Stimulated activated CD8-positive, alpha-beta memory T cell treated with anti-CD3 and anti-CD28 coated beads, Interleukin-7, amount 100 ng/mL, for 24 hours (primary cell): Measurements from ENCODE around the gene SLC1A7.

ENCODE experiments used
- DNase-seq: peaks from one replicate; pipeline ENCODE4 v3.0.0-alpha.2; 2020; ENCODE audit warnings: low read depth

SLC1A7 gene

GRCh38 chr1:53160924-53161378 lies 18.5 kb upstream of the SLC1A7 start:
- no peak for DNase-seq

- DNase-seq: no peak
These were observed 16.5 kb upstream of the SLC1A7 start for GRCh38 chr1:53158900-53159299.

GRCh38 chr1:53156783-53157182 lies 14.3 kb upstream of the SLC1A7 start:
- DNase-seq: no peak

DNA sequence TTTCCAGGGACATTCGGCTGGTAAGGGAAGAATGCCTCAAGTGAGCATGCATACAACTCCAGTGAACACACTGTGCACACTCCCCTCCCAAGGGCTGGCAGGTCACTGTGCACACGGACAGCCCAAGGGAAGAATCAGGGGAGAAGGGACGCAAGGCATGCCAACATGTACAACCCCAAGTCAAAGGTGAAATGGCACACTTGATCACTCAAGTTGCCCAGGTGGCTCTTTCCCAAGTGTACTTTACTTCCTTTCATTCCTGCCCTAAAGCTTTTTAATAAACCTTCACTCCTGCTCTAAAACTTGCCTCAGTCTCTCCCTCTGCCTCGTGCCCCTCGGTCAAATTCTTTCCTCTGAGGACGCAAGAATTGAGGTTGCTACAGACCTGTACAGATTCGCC lies 13.5 kb upstream of the SLC1A7 start:
- no peak for DNase-seq

DNA sequence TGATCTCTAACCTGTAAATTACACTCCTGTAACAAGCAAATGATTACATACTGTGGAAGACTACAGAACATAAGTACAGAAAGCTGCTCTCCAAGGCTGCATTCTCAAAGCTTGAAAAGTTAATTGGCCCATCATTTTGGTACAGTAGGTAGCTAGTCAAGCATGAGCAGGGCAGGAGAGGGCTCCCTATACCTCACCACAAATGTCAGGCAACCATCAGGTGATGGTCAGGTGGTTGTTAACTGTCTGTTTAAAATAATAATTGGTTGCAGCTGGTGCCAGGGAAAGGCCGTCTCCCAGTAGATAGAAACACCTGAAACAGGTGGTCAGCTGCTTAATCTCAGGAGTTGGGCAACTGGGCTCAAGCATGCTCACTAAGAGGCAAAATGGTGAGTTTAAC lies 13.1 kb upstream of the SLC1A7 start:
- DNase-seq: no peak

GRCh38 chr1:53154859-53155438 lies 12.5 kb upstream of the SLC1A7 start:
- DNase-seq: no peak

DNA sequence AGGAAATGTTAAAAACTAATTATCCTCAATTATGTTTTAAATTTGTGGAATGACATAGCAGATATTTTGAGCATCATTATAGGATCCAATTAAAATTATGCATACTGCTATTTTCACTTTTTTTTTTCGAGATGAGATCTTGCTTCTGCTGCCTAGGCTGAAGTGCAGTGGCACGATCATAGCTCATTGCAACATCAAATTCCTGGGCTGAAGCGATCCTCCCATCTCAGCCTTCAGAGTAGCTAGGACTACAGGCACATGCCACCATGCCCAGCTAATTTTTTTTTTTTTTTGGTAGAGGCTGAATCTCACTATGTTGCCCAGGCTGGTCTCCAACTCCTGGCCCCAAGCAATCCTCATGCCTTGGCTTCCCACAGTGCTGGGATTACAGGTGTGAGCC lies 11.3 kb upstream of the SLC1A7 start:
- no peak for DNase-seq

DNA sequence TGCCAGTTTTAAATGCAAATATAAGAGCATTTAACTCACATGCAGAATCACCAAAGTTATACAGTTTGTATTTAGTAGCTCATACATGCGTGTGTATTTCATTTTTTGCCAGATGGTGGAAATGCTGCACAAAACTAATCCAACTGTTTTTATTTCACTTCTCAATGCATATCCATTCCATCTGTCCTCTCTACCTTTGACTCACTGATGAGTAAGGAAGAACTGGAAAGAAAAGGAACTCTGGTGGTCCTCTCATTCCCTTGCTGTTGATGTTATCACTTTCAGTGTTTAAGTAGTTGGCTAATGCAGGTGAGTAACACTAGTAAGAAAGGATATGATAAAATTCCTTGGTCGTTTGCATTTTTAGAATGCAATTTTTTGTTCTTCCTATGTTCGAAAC lies 5.7 kb upstream of the SLC1A7 start:
- no peak for DNase-seq

GRCh38 chr1:53147174-53147573 lies 4.7 kb upstream of the SLC1A7 start:
- DNase-seq: no peak

- no peak for DNase-seq
These were observed 3.7 kb upstream of the SLC1A7 start for GRCh38 chr1:53145942-53146708.

- no peak for DNase-seq
These were observed 3.1 kb upstream of the SLC1A7 start for GRCh38 chr1:53145619-53145941.

GRCh38 chr1:53145051-53145600 lies 2.7 kb upstream of the SLC1A7 start:
- no peak for DNase-seq

DNA sequence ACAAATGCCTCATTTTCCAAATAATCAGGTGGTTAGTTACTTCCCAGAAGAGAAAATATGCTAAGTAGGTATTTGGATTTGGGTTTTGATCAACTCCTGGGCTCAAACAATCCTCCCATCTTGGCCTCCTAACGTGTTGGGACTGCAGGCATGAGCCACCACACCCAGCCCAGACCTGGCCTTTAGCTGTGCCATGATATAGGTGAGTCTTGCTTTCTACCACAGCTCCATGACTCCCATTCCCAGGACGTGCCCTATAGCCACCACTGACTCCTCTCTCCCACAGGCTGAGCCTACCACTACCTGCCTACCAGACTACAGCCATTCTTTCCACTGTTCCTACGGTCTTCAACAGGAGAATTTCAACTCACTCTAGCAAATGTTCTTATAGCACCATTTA lies 1.8 kb upstream of the SLC1A7 start:
- DNase-seq: no peak

GRCh38 chr1:53143527-53143926 lies 1.1 kb upstream of the SLC1A7 start:
- no peak for DNase-seq

DNA sequence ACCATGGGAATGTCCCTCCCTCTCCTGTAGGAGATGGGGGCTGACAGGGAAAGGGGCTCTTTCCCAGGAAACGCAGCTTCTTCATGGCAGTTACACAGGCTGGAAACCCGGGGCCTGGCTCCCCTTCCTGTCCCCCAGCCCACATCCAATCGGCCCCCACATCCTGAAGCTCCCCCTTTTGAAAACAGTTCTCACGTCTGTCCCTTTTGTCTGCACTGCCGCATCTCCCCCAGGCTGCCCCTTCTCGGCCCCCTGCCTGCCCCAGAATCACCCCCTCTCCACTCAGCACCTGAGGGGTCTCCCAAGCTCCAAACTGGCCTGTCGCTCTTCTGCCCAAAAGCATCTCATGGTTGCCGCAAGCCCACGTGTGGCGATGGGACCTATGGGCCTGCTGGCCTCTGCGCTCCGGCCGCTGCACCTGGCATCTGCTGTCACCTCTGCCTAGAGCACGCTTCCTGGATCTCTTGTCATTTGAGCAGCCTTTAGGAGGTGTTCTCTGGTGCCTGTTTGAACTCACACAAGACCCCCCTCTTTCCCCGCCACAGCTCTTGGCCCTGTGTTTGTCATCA lies 867 bp downstream of the SLC1A7 start:
- DNase-seq: no peak

- no peak for DNase-seq
These were observed 2.0 kb downstream of the SLC1A7 start for GRCh38 chr1:53140451-53140850.

- no peak for DNase-seq
These were observed 2.5 kb downstream of the SLC1A7 start for GRCh38 chr1:53139951-53140361.

GRCh38 chr1:53138991-53139884 lies 3.2 kb downstream of the SLC1A7 start:
- no peak for DNase-seq

GRCh38 chr1:53137729-53138128 lies 4.7 kb downstream of the SLC1A7 start:
- DNase-seq: no peak

GRCh38 chr1:53135735-53136114 lies 6.7 kb downstream of the SLC1A7 start:
- DNase-seq: no peak

DNA sequence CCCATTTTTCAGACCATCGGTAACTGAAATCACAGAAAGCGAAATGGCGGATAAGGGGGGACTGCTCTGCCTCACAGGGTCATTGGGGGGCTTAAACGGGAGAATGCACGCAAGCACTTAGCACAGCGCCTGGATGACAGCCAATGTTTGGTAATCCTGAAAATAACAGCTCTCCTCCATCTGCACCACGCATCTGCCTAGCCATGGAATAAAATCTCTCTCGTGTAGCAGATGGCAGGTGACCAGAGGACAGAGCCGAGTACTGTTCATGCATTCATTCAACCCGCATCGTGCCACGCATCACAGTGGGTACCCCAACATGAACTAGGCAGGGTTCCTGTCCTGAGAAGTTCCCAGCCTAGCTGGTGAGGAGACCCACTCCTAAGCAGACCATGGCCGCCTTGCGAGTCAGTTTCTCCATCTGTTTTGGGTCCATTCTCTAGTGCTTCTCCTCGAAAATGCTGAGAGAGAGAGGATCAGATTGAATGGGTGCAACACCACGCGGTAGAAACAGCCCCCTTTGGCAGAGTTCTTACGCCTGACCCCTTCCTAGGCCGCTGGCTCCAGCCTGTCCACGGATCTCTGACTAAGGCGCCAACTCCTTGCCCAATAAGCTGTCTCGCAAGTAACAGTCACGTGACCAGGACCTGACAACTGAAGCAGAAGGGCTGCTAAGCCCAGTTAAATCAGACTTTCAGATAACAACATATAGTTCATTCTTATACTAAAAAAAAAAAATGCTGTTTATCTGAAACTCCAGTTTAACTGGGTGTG lies 7.3 kb downstream of the SLC1A7 start:
- no peak for DNase-seq

DNA sequence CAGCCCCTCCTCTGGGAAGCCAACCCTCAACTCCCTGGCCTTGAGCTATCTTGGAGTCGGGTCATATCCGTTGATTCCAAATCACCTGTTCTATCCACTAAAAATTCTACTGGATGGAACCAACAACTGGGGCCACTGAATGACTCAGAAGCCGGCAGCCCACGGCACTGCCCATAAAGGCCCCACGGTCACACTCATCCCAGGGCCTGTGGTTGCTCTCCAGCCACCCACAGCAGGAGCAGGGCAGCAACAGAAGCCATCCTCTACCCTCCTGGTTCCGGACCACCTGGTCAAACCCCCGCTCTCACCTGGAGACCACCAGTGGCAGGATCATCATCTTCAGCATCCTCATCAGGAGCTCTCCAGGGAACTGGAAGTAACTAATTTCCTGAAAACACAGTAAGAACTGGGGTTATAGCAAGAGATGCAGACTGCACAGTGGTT lies 8.4 kb downstream of the SLC1A7 start:
- DNase-seq: no peak
